GM13977 (cell line): ENCODE results near the gene SLAIN1.

Experiments
- DNase-seq: peaks from one replicate; pipeline ENCODE4 v3.0.0; 2012; ENCODE audit warnings: low spot score
- CTCF ChIP-seq: IDR thresholded peaks from 2 replicates; pipeline ENCODE4 v1.5.1; 2012; ENCODE audit warnings: mild to moderate bottlenecking, control low read depth; ENCODE audit not compliant: insufficient read depth; ENCODE audit errors: extremely low read depth, missing control alignments
- in situ Hi-C: fragments of 300-500 bp; cut with MboI; formaldehyde crosslinking; loops from one replicate; pipeline ENCODE4 v1.12.0; 2022; ENCODE audit warnings: low sequenced_read_pairs, low pct_unique_long_range_greater_than_20kb, mixed read lengths, inconsistent platforms; ENCODE audit not compliant: unreplicated experiment

The SLAIN1 gene

GRCh38 chr13:77725071-77725470 is 27.6 kb downstream of the SLAIN1 start:
- DNase-seq = no peak
- in situ Hi-C loops = no loop called here
- no peak for TF ChIP-seq CTCF

- TF ChIP-seq CTCF = no peak
- in situ Hi-C loops = no loop called here
- DNase-seq = no peak
These were observed 31.0 kb downstream of the SLAIN1 start for GRCh38 chr13:77728265-77729125.

GRCh38 chr13:77729502-77730221 is 32.2 kb downstream of the SLAIN1 start:
- TF ChIP-seq CTCF = no peak
- peak; percentile 18 for DNase-seq
- in situ Hi-C loops = no loop called here

- TF ChIP-seq CTCF = no peak
- in situ Hi-C loops = no loop called here
- DNase-seq = no peak
These were observed 33.1 kb downstream of the SLAIN1 start for GRCh38 chr13:77730572-77730971.

GRCh38 chr13:77732287-77732686 is 34.8 kb downstream of the SLAIN1 start:
- in situ Hi-C loops = no loop called here
- no peak for DNase-seq
- TF ChIP-seq CTCF = no peak

GRCh38 chr13:77733674-77734073 is 36.2 kb downstream of the SLAIN1 start:
- no peak for TF ChIP-seq CTCF
- no peak for DNase-seq
- in situ Hi-C loops = no loop called here
